GM23338 (cell line): ENCODE data around the gene SMC1A. TPM values are rescaled to one million over a fixed set of nuclear protein-coding genes. Genes with fewer than 3 reads are reported as not detected.
"Not testable (repeated sequence)": the region's sequence is repeated elsewhere in the genome, so short reads cannot be mapped to it uniquely, and the experiment has no call there.

Source experiments
- ATAC-seq: fragments of 200-7000 bp; cut with Tn5 transposase; 3 replicates; pipeline ENCODE4 v1.9.1; 2020
- DNase-seq: peaks from one replicate; pipeline ENCODE4 v3.0.0-alpha.2; 2015; ENCODE audit warnings: low spot score
- H2AFZ ChIP-seq: fragments of 200-600 bp; sonication (generic); 2 replicates; pipeline ENCODE4 v1.8.0; 2016; ENCODE audit warnings: antibody characterized with exemption, mild to moderate bottlenecking, moderate library complexity
- H3F3A ChIP-seq: fragments of 200-600 bp; sonication (generic); replicated peaks from 2 replicates; pipeline ENCODE4 v1.8.0; 2017; ENCODE audit warnings: antibody characterized with exemption, mixed run types, low read depth
- H3K27ac ChIP-seq: fragments of 200-600 bp; sonication (generic); 2 replicates; pipeline ENCODE4 v1.6.1; 2016; ENCODE audit warnings: low read depth
- H3K27me3 ChIP-seq: fragments of 200-600 bp; sonication (generic); 2 replicates; pipeline ENCODE4 v1.8.0; 2016; ENCODE audit warnings: mild to moderate bottlenecking, mixed run types, moderate library complexity; ENCODE audit not compliant: insufficient read depth
- H3K36me3 ChIP-seq: fragments of 200-600 bp; sonication (generic); 2 replicates; pipeline ENCODE4 v1.8.0; 2016; ENCODE audit warnings: mild to moderate bottlenecking; ENCODE audit not compliant: insufficient read depth
- H3K4me1 ChIP-seq: fragments of 200-600 bp; sonication (generic); 2 replicates; pipeline ENCODE4 v1.8.0; 2016; ENCODE audit warnings: mild to moderate bottlenecking, moderate library complexity; ENCODE audit not compliant: insufficient read depth
- H3K4me2 ChIP-seq: fragments of 200-600 bp; sonication (generic); 2 replicates; pipeline ENCODE4 v1.7.1; 2017; ENCODE audit warnings: mixed run types
- H3K4me3 ChIP-seq: fragments of 200-600 bp; sonication (generic); 2 replicates; pipeline ENCODE4 v1.6.1; 2016; ENCODE audit warnings: mixed run types
- H3K79me2 ChIP-seq: fragments of 200-600 bp; sonication (generic); replicated peaks from 2 replicates; pipeline ENCODE4 v1.8.0; 2017; ENCODE audit warnings: mild to moderate bottlenecking; ENCODE audit not compliant: insufficient read depth
- H3K9me2 ChIP-seq: fragments of 200-600 bp; sonication (generic); 2 replicates; pipeline ENCODE4 v1.8.0; 2017; ENCODE audit not compliant: insufficient read depth
- H4K20me1 ChIP-seq: fragments of 200-600 bp; sonication (generic); replicated peaks from 2 replicates; pipeline ENCODE4 v1.8.0; 2017; ENCODE audit warnings: mild to moderate bottlenecking; ENCODE audit not compliant: insufficient read depth
- H3K27ac Mint-ChIP-seq: 2 replicates; pipeline ENCODE4 v1.8.0; 2020; ENCODE audit warnings: inconsistent platforms, mild to moderate bottlenecking, moderate library complexity, mixed read lengths
- H3K27me3 Mint-ChIP-seq: 3 replicates; pipeline ENCODE4 v1.8.0; 2022; ENCODE audit warnings: low read depth, mild to moderate bottlenecking, moderate library complexity, mixed read lengths, inconsistent platforms; ENCODE audit not compliant: insufficient read depth, poor library complexity
- H3K36me3 Mint-ChIP-seq: 3 replicates; pipeline ENCODE4 v1.8.0; 2021; ENCODE audit warnings: low read depth, mild to moderate bottlenecking, inconsistent platforms, moderate library complexity, mixed read lengths
- H3K4me1 Mint-ChIP-seq: 3 replicates; pipeline ENCODE4 v1.8.0; 2020; ENCODE audit warnings: mild to moderate bottlenecking, inconsistent platforms, mixed read lengths
- H3K4me3 Mint-ChIP-seq: 3 replicates; pipeline ENCODE4 v1.8.0; 2021; ENCODE audit warnings: moderate library complexity, mild to moderate bottlenecking, inconsistent platforms, mixed read lengths
- H3K9me3 Mint-ChIP-seq: 3 replicates; pipeline ENCODE4 v1.8.0; 2020; ENCODE audit warnings: moderate library complexity, mild to moderate bottlenecking, inconsistent platforms, mixed read lengths
- CREB1 ChIP-seq: fragments of 250-450 bp; sonication (Bioruptor Pico); IDR thresholded peaks from 2 replicates; pipeline ENCODE4 v1.5.0; 2020; ENCODE audit warnings: low read depth, mild to moderate bottlenecking, moderate library complexity
- EZH2 ChIP-seq: fragments of 200-600 bp; sonication (generic); IDR thresholded peaks from one replicate; pipeline ENCODE4 v1.8.0; 2017; ENCODE audit warnings: antibody characterized with exemption, mild to moderate bottlenecking, low read depth; ENCODE audit not compliant: unreplicated experiment
- EZH2phosphoT487 ChIP-seq: fragments of 200-600 bp; sonication (generic); IDR thresholded peaks from one replicate; pipeline ENCODE4 v1.8.1; 2018; ENCODE audit warnings: antibody characterized with exemption; ENCODE audit not compliant: unreplicated experiment
- JUNB ChIP-seq: IDR thresholded peaks from one replicate; pipeline ENCODE4 v1.6.1; 2016; ENCODE audit warnings: antibody characterized with exemption; ENCODE audit not compliant: unreplicated experiment
- NANOG ChIP-seq: IDR thresholded peaks from 2 replicates; pipeline ENCODE4 v1.6.1; 2016; ENCODE audit warnings: antibody characterized with exemption, borderline replicate concordance
- POLR2AphosphoS5 ChIP-seq: IDR thresholded peaks from 2 replicates; pipeline ENCODE4 v1.6.1; 2016; ENCODE audit warnings: antibody characterized with exemption, low read depth
- STAT1 ChIP-seq: IDR thresholded peaks from one replicate; pipeline ENCODE4 v1.6.1; 2016; ENCODE audit warnings: antibody characterized with exemption; ENCODE audit not compliant: unreplicated experiment
- ZNF114 ChIP-seq: fragments of 250-450 bp; sonication (Bioruptor Pico); IDR thresholded peaks from 2 replicates; pipeline ENCODE4 v1.5.0; 2020; ENCODE audit warnings: mild to moderate bottlenecking, moderate library complexity
- ZNF331 ChIP-seq: fragments of 250-450 bp; sonication (Bioruptor Pico); IDR thresholded peaks from 2 replicates; pipeline ENCODE4 v1.5.0; 2020; ENCODE audit warnings: low read depth, mild to moderate bottlenecking, moderate library complexity
- polyA plus RNA-seq: library from polyadenylated mRNA; unstranded; fragments of >200 nt; fragmentation: Nextera tagmentation; extraction: Ambion mirVana; gene quantifications from 2 replicates; pipeline ENCODE4 v1.2.1, GENCODE V29; 2016
- total RNA-seq: library from RNA; depleted of rRNA; stranded (reverse); fragments of >200 nt; shearing (Covaris generic); gene quantifications from 2 replicates; pipeline ENCODE4 v1.2.3, GENCODE V29; 2014
- TF ChIP-seq, protein P1 (sequence below): IDR thresholded peaks from one replicate; pipeline ENCODE4 v1.6.1; 2018; ENCODE audit warnings: antibody characterized with exemption; ENCODE audit not compliant: unreplicated experiment
- TF ChIP-seq, protein P2 (sequence below), 2 experiments: fragments of 200-600 bp in 1 of 2; sonication (generic) in 1 of 2; conservative IDR thresholded peaks; 2 replicates each; pipeline versions ENCODE4 v1.5.1 to v1.6.1; 2016 to 2017; ENCODE audit warnings: antibody characterized with exemption in 2 of 2, low read depth in 2 of 2, mild to moderate bottlenecking in 2 of 2, moderate library complexity in 1 of 2
- TF ChIP-seq, protein P3 (sequence below): IDR thresholded peaks from 2 replicates; pipeline ENCODE4 v1.6.1; 2016; ENCODE audit warnings: antibody characterized with exemption

Gene SMC1A
- total and polyA plus RNA-seq, 2 experiments from 2014 or later, result 63.3 to 69.0 TPM

DNA sequence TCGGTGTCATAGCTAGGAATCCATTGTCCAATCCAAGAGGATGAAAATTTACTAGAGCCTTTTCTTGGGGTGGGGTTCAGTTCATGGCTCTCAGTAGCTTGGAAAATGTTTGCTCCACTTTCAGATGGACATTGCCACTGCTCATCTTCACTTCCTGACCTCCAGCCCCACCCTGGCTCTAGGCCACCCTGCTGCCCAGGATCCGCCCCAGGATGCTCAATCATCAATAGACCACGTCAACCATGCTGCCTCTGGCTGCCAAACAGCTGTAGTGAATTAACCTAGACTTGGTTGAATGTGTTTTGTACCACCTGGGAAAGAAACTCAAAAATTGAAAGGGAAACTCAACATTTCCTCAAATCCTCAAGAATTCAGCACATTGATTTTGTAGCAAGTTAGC is 48.9 kb upstream of the SMC1A start (continued):
- TF ChIP-seq ZNF331 (no peak), EZH2phosphoT487 (no peak), JUNB (no peak), POLR2AphosphoS5 (no peak), STAT1 (no peak), EZH2 (no peak), NANOG (no peak), ZNF114 (CRISPR knock-in tag) (no peak), CREB1 (CRISPR knock-in tag) (no peak)
- TF ChIP-seq, protein P1, sequence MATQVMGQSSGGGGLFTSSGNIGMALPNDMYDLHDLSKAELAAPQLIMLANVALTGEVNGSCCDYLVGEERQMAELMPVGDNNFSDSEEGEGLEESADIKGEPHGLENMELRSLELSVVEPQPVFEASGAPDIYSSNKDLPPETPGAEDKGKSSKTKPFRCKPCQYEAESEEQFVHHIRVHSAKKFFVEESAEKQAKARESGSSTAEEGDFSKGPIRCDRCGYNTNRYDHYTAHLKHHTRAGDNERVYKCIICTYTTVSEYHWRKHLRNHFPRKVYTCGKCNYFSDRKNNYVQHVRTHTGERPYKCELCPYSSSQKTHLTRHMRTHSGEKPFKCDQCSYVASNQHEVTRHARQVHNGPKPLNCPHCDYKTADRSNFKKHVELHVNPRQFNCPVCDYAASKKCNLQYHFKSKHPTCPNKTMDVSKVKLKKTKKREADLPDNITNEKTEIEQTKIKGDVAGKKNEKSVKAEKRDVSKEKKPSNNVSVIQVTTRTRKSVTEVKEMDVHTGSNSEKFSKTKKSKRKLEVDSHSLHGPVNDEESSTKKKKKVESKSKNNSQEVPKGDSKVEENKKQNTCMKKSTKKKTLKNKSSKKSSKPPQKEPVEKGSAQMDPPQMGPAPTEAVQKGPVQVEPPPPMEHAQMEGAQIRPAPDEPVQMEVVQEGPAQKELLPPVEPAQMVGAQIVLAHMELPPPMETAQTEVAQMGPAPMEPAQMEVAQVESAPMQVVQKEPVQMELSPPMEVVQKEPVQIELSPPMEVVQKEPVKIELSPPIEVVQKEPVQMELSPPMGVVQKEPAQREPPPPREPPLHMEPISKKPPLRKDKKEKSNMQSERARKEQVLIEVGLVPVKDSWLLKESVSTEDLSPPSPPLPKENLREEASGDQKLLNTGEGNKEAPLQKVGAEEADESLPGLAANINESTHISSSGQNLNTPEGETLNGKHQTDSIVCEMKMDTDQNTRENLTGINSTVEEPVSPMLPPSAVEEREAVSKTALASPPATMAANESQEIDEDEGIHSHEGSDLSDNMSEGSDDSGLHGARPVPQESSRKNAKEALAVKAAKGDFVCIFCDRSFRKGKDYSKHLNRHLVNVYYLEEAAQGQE, result no peak
- TF ChIP-seq, protein P2, sequence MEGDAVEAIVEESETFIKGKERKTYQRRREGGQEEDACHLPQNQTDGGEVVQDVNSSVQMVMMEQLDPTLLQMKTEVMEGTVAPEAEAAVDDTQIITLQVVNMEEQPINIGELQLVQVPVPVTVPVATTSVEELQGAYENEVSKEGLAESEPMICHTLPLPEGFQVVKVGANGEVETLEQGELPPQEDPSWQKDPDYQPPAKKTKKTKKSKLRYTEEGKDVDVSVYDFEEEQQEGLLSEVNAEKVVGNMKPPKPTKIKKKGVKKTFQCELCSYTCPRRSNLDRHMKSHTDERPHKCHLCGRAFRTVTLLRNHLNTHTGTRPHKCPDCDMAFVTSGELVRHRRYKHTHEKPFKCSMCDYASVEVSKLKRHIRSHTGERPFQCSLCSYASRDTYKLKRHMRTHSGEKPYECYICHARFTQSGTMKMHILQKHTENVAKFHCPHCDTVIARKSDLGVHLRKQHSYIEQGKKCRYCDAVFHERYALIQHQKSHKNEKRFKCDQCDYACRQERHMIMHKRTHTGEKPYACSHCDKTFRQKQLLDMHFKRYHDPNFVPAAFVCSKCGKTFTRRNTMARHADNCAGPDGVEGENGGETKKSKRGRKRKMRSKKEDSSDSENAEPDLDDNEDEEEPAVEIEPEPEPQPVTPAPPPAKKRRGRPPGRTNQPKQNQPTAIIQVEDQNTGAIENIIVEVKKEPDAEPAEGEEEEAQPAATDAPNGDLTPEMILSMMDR (conservative IDR thresholded peaks at IDR 0.05; ENCODE audit: low read depth in 2 of 2), result no peak
- TF ChIP-seq, protein P3, sequence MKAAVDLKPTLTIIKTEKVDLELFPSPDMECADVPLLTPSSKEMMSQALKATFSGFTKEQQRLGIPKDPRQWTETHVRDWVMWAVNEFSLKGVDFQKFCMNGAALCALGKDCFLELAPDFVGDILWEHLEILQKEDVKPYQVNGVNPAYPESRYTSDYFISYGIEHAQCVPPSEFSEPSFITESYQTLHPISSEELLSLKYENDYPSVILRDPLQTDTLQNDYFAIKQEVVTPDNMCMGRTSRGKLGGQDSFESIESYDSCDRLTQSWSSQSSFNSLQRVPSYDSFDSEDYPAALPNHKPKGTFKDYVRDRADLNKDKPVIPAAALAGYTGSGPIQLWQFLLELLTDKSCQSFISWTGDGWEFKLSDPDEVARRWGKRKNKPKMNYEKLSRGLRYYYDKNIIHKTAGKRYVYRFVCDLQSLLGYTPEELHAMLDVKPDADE, result no peak

DNA sequence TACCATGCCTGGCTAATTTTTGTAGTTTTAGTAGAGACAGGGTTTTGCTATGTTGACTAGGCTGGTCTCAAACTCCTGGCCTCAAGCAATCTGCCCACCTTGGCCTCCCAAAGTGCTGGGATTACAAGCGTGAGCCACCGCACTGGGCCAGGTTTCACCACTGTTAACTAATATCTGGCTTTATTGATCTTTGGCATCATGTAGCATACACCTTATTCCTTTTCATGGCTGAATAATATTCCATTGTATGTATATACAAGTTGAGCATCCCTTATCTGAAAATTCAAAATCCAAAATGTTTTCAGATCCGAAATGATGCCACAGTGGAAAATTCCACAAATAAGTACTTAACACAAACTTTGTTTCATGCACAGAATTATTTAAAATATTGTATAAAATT is 46.2 kb upstream of the SMC1A start:
- H3K4me3 ChIP-seq, H3K9me3 Mint-ChIP-seq, H3K27me3 Mint-ChIP-seq, H3K9me2 ChIP-seq, H3F3A ChIP-seq, H3K36me3 ChIP-seq, H3K27ac ChIP-seq, H3K36me3 Mint-ChIP-seq, ATAC-seq, H3K4me1 ChIP-seq, H3K27me3 ChIP-seq, H4K20me1 ChIP-seq, H3K4me3 Mint-ChIP-seq, H2AFZ ChIP-seq, DNase-seq, H3K4me2 ChIP-seq, H3K4me1 Mint-ChIP-seq, H3K79me2 ChIP-seq, H3K27ac Mint-ChIP-seq: not testable (repeated sequence)
